Prostate gland (tissue), 2 donors: ENCODE data around the gene MAP4K4. TPM values are rescaled to one million over a fixed set of nuclear protein-coding genes. Genes with fewer than 3 reads are reported as not detected.

Experiments used
- DNase-seq: peaks from one replicate; pipeline ENCODE4 v3.0.0-alpha.2; 2019; ENCODE audit warnings: low spot score
- H3K27ac ChIP-seq, 2 donors: fragments of 200-600 bp; sonication (generic); 2 replicates each; pipeline ENCODE4 v1.5.1; 2017 to 2019
- H3K27me3 ChIP-seq: fragments of 200-600 bp; sonication (generic); replicated peaks from 2 replicates; pipeline ENCODE4 v1.5.1; 2019; ENCODE audit not compliant: insufficient read depth
- H3K36me3 ChIP-seq, 2 donors: fragments of 200-600 bp; sonication (generic); 1 replicate in 1 of 2; 2 replicates in 1 of 2; pipeline versions ENCODE4 v1.5.1 to v1.8.1; 2017 to 2019
- H3K4me1 ChIP-seq: fragments of 200-600 bp; sonication (generic); replicated peaks from 2 replicates; pipeline ENCODE4 v1.5.1; 2019
- H3K4me3 ChIP-seq, 2 donors: fragments of 200-600 bp; sonication (generic); 2 replicates each; pipeline ENCODE4 v1.5.1; 2017 to 2019
- H3K9me3 ChIP-seq: fragments of 200-600 bp; sonication (generic); 2 replicates; pipeline ENCODE4 v1.5.1; 2017
- CTCF ChIP-seq, 4 experiments: fragments of 200-600 bp in 2 of 4; fragments of 450-650 bp in 2 of 4; sonication (generic) in 2 of 4; IDR thresholded peaks; 1 replicate in 3 of 4; 2 replicates in 1 of 4; pipeline ENCODE4 v1.5.1; 2016 to 2019; ENCODE audit warnings: antibody characterized with exemption in 4 of 4, mild to moderate bottlenecking in 2 of 4, moderate library complexity in 2 of 4
- POLR2A ChIP-seq: fragments of 450-650 bp; IDR thresholded peaks from one replicate; pipeline ENCODE4 v1.6.1; 2016; ENCODE audit warnings: antibody characterized with exemption, mild to moderate bottlenecking
- POLR2AphosphoS5 ChIP-seq: sonication (generic); formaldehyde crosslinking; IDR thresholded peaks from one replicate; pipeline ENCODE4 v1.6.1; 2017; ENCODE audit warnings: antibody characterized with exemption
- WGBS: methylation state at CpG from one replicate; pipeline ENCODE4 v1.1.5; 2018; 5-methylcytosine and 5-hydroxymethylcytosine counted together
- intact Hi-C: fragments of 100-400 bp; cut with DNase I; formaldehyde crosslinking; loops from one replicate; pipeline ENCODE4 v1.14.2; 2022
- total RNA-seq, 2 donors: library from RNA; depleted of rRNA; stranded (reverse); fragments of >200 nt; gene quantifications; one replicate each; pipeline ENCODE4 v1.1.0, GENCODE V29; 2016

MAP4K4 gene
- total RNA-seq, 2 donors from 2014 or later = 23.6 to 107 TPM

- Histone ChIP-seq H3K9me3 (no peaks in the 10 kb centered on the region), H3K4me3 (no peak overlapping the region), H3K27me3 (no peaks in the 10 kb centered on the region), H3K4me1 (no peaks in the 10 kb centered on the region), H3K36me3 (no peaks in the 10 kb centered on the region), H3K27ac (no peak overlapping the region)
- DNase-seq = no peak
- intact Hi-C loops = no loop called here
- TF ChIP-seq POLR2AphosphoS5 (no peak), CTCF (IDR thresholded peaks at IDR 0.05) (no peak), POLR2A (no peak)
- whole genome bisulfite sequencing = 88% methylated on average over 6 of the region's 6 CpGs
Measured at GRCh38 chr2:101808006-101808562, 110.6 kb downstream of the MAP4K4 start.

GRCh38 chr2:101809698-101810097, 112.2 kb downstream of the MAP4K4 start:
- no peaks in the 10 kb centered on the region for H3K9me3 ChIP-seq
- no peaks in the 10 kb centered on the region for H3K36me3 ChIP-seq
- no peak for TF ChIP-seq CTCF (IDR thresholded peaks at IDR 0.05)
- no peak for TF ChIP-seq POLR2A
- no peak for TF ChIP-seq POLR2AphosphoS5
- intact Hi-C loops = no loop called here
- no peaks in the 10 kb centered on the region for H3K4me1 ChIP-seq
- H3K27ac ChIP-seq = no peak overlapping the region
- no peak for DNase-seq
- H3K27me3 ChIP-seq = no peaks in the 10 kb centered on the region
- no peak overlapping the region for H3K4me3 ChIP-seq

GRCh38 chr2:101811226-101812015, 113.9 kb downstream of the MAP4K4 start:
- Histone ChIP-seq H3K27me3 (no peaks in the 10 kb centered on the region), H3K4me3 (no peak overlapping the region), H3K4me1 (peaks cover 5% of the 10 kb centered on the region), H3K36me3 (no peaks in the 10 kb centered on the region), H3K9me3 (no peaks in the 10 kb centered on the region), H3K27ac (no peak overlapping the region)
- TF ChIP-seq CTCF (IDR thresholded peaks at IDR 0.05) (no peak), POLR2A (no peak), POLR2AphosphoS5 (no peak)
- intact Hi-C loops = no loop called here
- no peak for DNase-seq
- WGBS = 76% methylated on average over 11 of the region's 11 CpGs

GRCh38 chr2:101812226-101812625, 114.7 kb downstream of the MAP4K4 start:
- 70% methylated on average over 7 of the region's 7 CpGs for WGBS
- TF ChIP-seq POLR2AphosphoS5 = no peak

GRCh38 chr2:101814752-101815151, 117.2 kb downstream of the MAP4K4 start:
- Histone ChIP-seq H3K36me3 (no peaks in the 10 kb centered on the region), H3K27me3 (no peaks in the 10 kb centered on the region), H3K4me1 (peaks cover 5% of the 10 kb centered on the region), H3K4me3 (no peak overlapping the region), H3K9me3 (no peaks in the 10 kb centered on the region), H3K27ac (no peak overlapping the region)
- no peak for TF ChIP-seq CTCF (IDR thresholded peaks at IDR 0.05)
- TF ChIP-seq POLR2A = no peak
- no peak for TF ChIP-seq POLR2AphosphoS5
- intact Hi-C loops = no loop called here
- 88% methylated on average over 2 of the region's 2 CpGs for WGBS
- no peak for DNase-seq

More at GRCh38 chr2:101812226-101812625, 114.7 kb downstream of the MAP4K4 start:
- peaks cover 5% of the 10 kb centered on the region for H3K4me1 ChIP-seq
- no peak for DNase-seq
- H3K9me3 ChIP-seq = no peaks in the 10 kb centered on the region
- H3K27ac ChIP-seq = no peak overlapping the region
- intact Hi-C loops = no loop called here
- no peaks in the 10 kb centered on the region for H3K27me3 ChIP-seq
- H3K36me3 ChIP-seq = no peaks in the 10 kb centered on the region
- no peak overlapping the region for H3K4me3 ChIP-seq
